Measurements from ENCODE around the gene ZNF154.
A peak's percentile ranks its signal among the peaks of the same experiment; 100 is the strongest.

The ZNF154 gene

GRCh38 chr19:57709616-57710015, 612 bp upstream of the ZNF154 start:
- no peak for TF ChIP-seq CTCF (IDR thresholded peaks at IDR 0.05; ENCODE audit: insufficient read depth, missing control alignments)
- no peak for FAIRE-seq
- DNase-seq (ENCODE audit: insufficient read length, low spot score): no peak

GRCh38 chr19:57706346-57706745, 2.7 kb downstream of the ZNF154 start:
- FAIRE-seq: no peak

GRCh38 chr19:57701625-57702024, 7.4 kb downstream of the ZNF154 start:
- DNase-seq (ENCODE audit: insufficient read length, low spot score) (no peak), FAIRE-seq (no peak)
- TF ChIP-seq CTCF (IDR thresholded peaks at IDR 0.05; ENCODE audit: insufficient read depth, missing control alignments): no peak

More at GRCh38 chr19:57706346-57706745, 2.7 kb downstream of the ZNF154 start:
- DNase-seq (ENCODE audit: insufficient read length, low spot score): no peak
- TF ChIP-seq CTCF (IDR thresholded peaks at IDR 0.05; ENCODE audit: insufficient read depth, missing control alignments): no peak

GRCh38 chr19:57689750-57690149, 19.3 kb downstream of the ZNF154 start:
- no peak for TF ChIP-seq CTCF (IDR thresholded peaks at IDR 0.05; ENCODE audit: insufficient read depth, missing control alignments)
- DNase-seq (ENCODE audit: insufficient read length, low spot score) (no peak), FAIRE-seq (no peak)

GRCh38 chr19:57688011-57688763, 20.8 kb downstream of the ZNF154 start:
- TF ChIP-seq CTCF (IDR thresholded peaks at IDR 0.05; ENCODE audit: insufficient read depth, missing control alignments): no peak
- no peak for DNase-seq (ENCODE audit: insufficient read length, low spot score)
- FAIRE-seq: peak; percentile 21

GRCh38 chr19:57687363-57688010, 21.5 kb downstream of the ZNF154 start:
- FAIRE-seq: no peak
- DNase-seq (ENCODE audit: insufficient read length, low spot score): no peak
- TF ChIP-seq CTCF (IDR thresholded peaks at IDR 0.05; ENCODE audit: insufficient read depth, missing control alignments): no peak

- DNase-seq (ENCODE audit: insufficient read length, low spot score): no peak
- TF ChIP-seq CTCF (IDR thresholded peaks at IDR 0.05; ENCODE audit: insufficient read depth, missing control alignments): no peak
- FAIRE-seq: no peak
Measured at GRCh38 chr19:57686727-57687126, 22.3 kb downstream of the ZNF154 start.

All from D721Med (cell line).